Mesenchymal stem cell (in vitro differentiated cells and primary cell): ENCODE data around the gene ACVR1.

ENCODE experiments used
- DNase-seq: peaks from one replicate; pipeline ENCODE4 v3.0.0-alpha.2; 2013
- H2AFZ ChIP-seq: one replicate; pipeline ENCODE4 v1.6.1; 2013; ENCODE audit warnings: low read depth, mild to moderate bottlenecking, control low read depth, inconsistent platforms, low read length, moderate library complexity
- H2AK5ac ChIP-seq: 2 replicates; pipeline ENCODE4 v1.6.1; 2013; ENCODE audit warnings: low read length, moderate library complexity, mild to moderate bottlenecking, inconsistent platforms; ENCODE audit not compliant: severe bottlenecking
- H2BK120ac ChIP-seq: one replicate; pipeline ENCODE4 v1.6.1; 2013; ENCODE audit warnings: low read depth, mild to moderate bottlenecking, inconsistent platforms, low read length, moderate library complexity
- H2BK12ac ChIP-seq, 2 experiments: one replicate each; pipeline ENCODE4 v1.6.1; 2013; ENCODE audit warnings: inconsistent platforms in 2 of 2, low read length in 2 of 2, mild to moderate bottlenecking in 2 of 2, moderate library complexity in 2 of 2, control low read depth in 1 of 2
- H2BK15ac ChIP-seq: one replicate; pipeline ENCODE4 v1.6.1; 2013; ENCODE audit warnings: mild to moderate bottlenecking, low read depth, inconsistent platforms; ENCODE audit not compliant: poor library complexity, severe bottlenecking
- H2BK5ac ChIP-seq: 2 replicates; pipeline ENCODE4 v1.6.1; 2013; ENCODE audit warnings: low read depth, mild to moderate bottlenecking, low read length, control low read depth, inconsistent platforms; ENCODE audit not compliant: poor library complexity, severe bottlenecking
- H3K14ac ChIP-seq, 2 experiments: one replicate each; pipeline ENCODE4 v1.6.1; 2013; ENCODE audit warnings: inconsistent platforms in 2 of 2, low read length in 2 of 2, control low read depth in 1 of 2, mild to moderate bottlenecking in 1 of 2, moderate library complexity in 1 of 2
- H3K18ac ChIP-seq, 2 experiments: one replicate each; pipeline ENCODE4 v1.6.1; 2013; ENCODE audit warnings: inconsistent platforms in 2 of 2, low read length in 2 of 2, control low read depth in 1 of 2, low read depth in 1 of 2, mild to moderate bottlenecking in 1 of 2
- H3K23ac ChIP-seq, 2 experiments: one replicate each; pipeline ENCODE4 v1.6.1; 2013; ENCODE audit warnings: inconsistent platforms in 2 of 2, low read length in 2 of 2, mild to moderate bottlenecking in 2 of 2, moderate library complexity in 2 of 2, control low read depth in 1 of 2
- H3K27ac ChIP-seq: 2 replicates; pipeline ENCODE4 v1.5.1; 2013; ENCODE audit warnings: mild to moderate bottlenecking, moderate library complexity, low read length, control low read depth, inconsistent platforms; ENCODE audit not compliant: poor library complexity, severe bottlenecking
- H3K27me3 ChIP-seq, 2 experiments: 2 replicates each; pipeline versions ENCODE4 v1.6.1 to v1.7.0; 2013; ENCODE audit warnings: low read length in 2 of 2, mild to moderate bottlenecking in 2 of 2, moderate library complexity in 2 of 2, control low read depth in 1 of 2, inconsistent platforms in 1 of 2; ENCODE audit not compliant: control insufficient read depth in 1 of 2, insufficient read depth in 1 of 2
- H3K36me3 ChIP-seq, 2 experiments: 2 replicates each; pipeline versions ENCODE4 v1.6.1 to v1.7.0; 2013; ENCODE audit warnings: low read length in 2 of 2, control low read depth in 1 of 2, inconsistent platforms in 1 of 2, low read depth in 1 of 2, mild to moderate bottlenecking in 1 of 2; ENCODE audit not compliant: insufficient read depth in 2 of 2, control insufficient read depth in 1 of 2
- H3K4ac ChIP-seq, 2 experiments: one replicate each; pipeline ENCODE4 v1.6.1; 2013; ENCODE audit warnings: inconsistent platforms in 2 of 2, low read length in 2 of 2, mild to moderate bottlenecking in 2 of 2, moderate library complexity in 2 of 2, control low read depth in 1 of 2, low read depth in 1 of 2
- H3K4me1 ChIP-seq: 2 replicates; pipeline ENCODE4 v1.6.1; 2013; ENCODE audit warnings: low read depth, low read length, control low read depth; ENCODE audit not compliant: control insufficient read depth, insufficient read depth
- H3K4me2 ChIP-seq: 2 replicates; pipeline ENCODE4 v1.6.1; 2013; ENCODE audit warnings: low read length, mild to moderate bottlenecking, inconsistent platforms; ENCODE audit not compliant: poor library complexity, severe bottlenecking
- H3K4me3 ChIP-seq, 2 experiments: 2 replicates each; pipeline versions ENCODE4 v1.5.1 to v1.7.0; 2013; ENCODE audit warnings: low read length in 2 of 2, mild to moderate bottlenecking in 2 of 2, control low read depth in 1 of 2, low read depth in 1 of 2; ENCODE audit not compliant: insufficient read depth in 1 of 2
- H3K79me1 ChIP-seq: replicated peaks from 2 replicates; pipeline ENCODE4 v1.6.1; 2013; ENCODE audit warnings: mild to moderate bottlenecking, control low read depth, low read length, inconsistent platforms; ENCODE audit not compliant: poor library complexity, severe bottlenecking
- H3K9ac ChIP-seq: 2 replicates; pipeline ENCODE4 v1.7.0; 2013; ENCODE audit warnings: mild to moderate bottlenecking, low read length, moderate library complexity
- H3K9me3 ChIP-seq: 2 replicates; pipeline ENCODE4 v1.7.0; 2013; ENCODE audit warnings: mild to moderate bottlenecking, low read length; ENCODE audit not compliant: control insufficient read depth
- H4K8ac ChIP-seq: one replicate; pipeline ENCODE4 v1.6.1; 2013; ENCODE audit warnings: inconsistent platforms, mild to moderate bottlenecking, low read length, moderate library complexity
- H4K91ac ChIP-seq: one replicate; pipeline ENCODE4 v1.6.1; 2013; ENCODE audit warnings: mild to moderate bottlenecking, low read length, inconsistent platforms
- WGBS: methylation state at CpG from one replicate; pipeline ENCODE4 v1.1.7; 2013; ENCODE audit warnings: mixed read lengths; 5-methylcytosine and 5-hydroxymethylcytosine counted together

The ACVR1 gene

GRCh38 chr2:157809212-157809611, 66.9 kb downstream of the ACVR1 start:
- peaks cover 33% of the 10 kb centered on the region for H3K79me1 ChIP-seq
- peaks cover 0 to 43% of the 10 kb centered on the region in 2 experiments for H3K36me3 ChIP-seq
- H2BK120ac ChIP-seq = no peak overlapping the region
- H3K27ac ChIP-seq = no peak overlapping the region
- H3K4me3 ChIP-seq = no peak overlapping the region
- DNase-seq = peak; percentile 54
- H3K9ac ChIP-seq = peak overlapping the region; percentile 23
- no peak overlapping the region for H3K4me2 ChIP-seq
- no peak overlapping the region for H2AK5ac ChIP-seq
- H2BK5ac ChIP-seq = no peak overlapping the region
- no peak overlapping the region for H2BK15ac ChIP-seq
- H2BK12ac ChIP-seq = no peak overlapping the region
- H2AFZ ChIP-seq = no peak overlapping the region
- no peak overlapping the region for H3K23ac ChIP-seq
- H3K18ac ChIP-seq = no peak overlapping the region
- H3K4ac ChIP-seq = no peak overlapping the region
- H3K14ac ChIP-seq = no peak overlapping the region
- H3K9me3 ChIP-seq = no peaks in the 10 kb centered on the region
- no peaks in the 10 kb centered on the region for H3K27me3 ChIP-seq
- no peak overlapping the region for H4K8ac ChIP-seq
- no peak overlapping the region for H4K91ac ChIP-seq
- H3K4me1 ChIP-seq = peaks cover 3% of the 10 kb centered on the region
- WGBS = 54% methylated on average over 2 of the region's 4 CpGs

GRCh38 chr2:157808421-157808820, 67.7 kb downstream of the ACVR1 start:
- Histone ChIP-seq H2AK5ac (peak overlapping the region; percentile 58), H2BK12ac (no peak overlapping the region), H3K4me2 (no peak overlapping the region), H2BK5ac (no peak overlapping the region), H2BK120ac (no peak overlapping the region), H3K27ac (no peak overlapping the region), H3K79me1 (peaks cover 32% of the 10 kb centered on the region), H2BK15ac (no peak overlapping the region), H3K4me3 (no peak overlapping the region), H4K8ac (no peak overlapping the region), H3K14ac (no peak overlapping the region), H3K18ac (no peak overlapping the region), H3K9ac (no peak overlapping the region), H3K23ac (no peak overlapping the region), H3K4ac (no peak overlapping the region), H3K9me3 (no peaks in the 10 kb centered on the region), H4K91ac (no peak overlapping the region), H3K36me3 (peaks cover 0 to 37% of the 10 kb centered on the region in 2 experiments), H2AFZ (no peak overlapping the region), H3K27me3 (no peaks in the 10 kb centered on the region), H3K4me1 (peaks cover 3% of the 10 kb centered on the region)
- WGBS = 98% methylated on average over 3 of the region's 3 CpGs
- no peak for DNase-seq

DNA sequence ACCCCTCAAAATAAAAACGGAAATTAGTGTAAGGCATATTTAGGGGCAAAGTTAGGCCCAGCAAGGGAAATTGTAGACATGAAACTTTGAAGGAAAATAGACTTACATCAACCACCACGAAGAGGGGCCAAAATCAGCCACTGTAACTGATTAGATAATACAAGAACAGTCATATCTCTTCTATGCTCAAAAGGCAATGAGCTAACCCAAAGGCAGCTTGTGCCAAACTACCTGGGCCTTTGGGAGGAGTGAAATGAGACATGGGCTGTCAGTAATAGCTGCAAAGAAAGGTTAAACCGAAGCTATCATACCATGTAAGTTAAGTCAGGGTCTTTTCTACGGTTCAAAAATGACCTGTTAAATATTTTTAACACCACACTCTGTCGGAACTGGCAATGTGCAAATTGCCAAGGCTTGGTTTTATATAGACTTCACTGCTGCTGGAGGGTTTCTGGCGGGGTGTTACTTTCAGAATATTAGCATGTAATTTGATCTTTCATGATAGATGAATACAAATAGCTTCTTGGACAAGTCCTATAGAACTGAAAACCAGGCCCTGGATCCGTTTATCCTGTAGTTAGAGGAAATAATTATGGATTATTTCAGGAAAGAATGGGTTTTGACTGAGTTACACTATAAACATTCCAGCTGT, 69.6 kb downstream of the ACVR1 start:
- WGBS = 93% methylated on average over 5 of the region's 7 CpGs
- Histone ChIP-seq H4K91ac (no peak overlapping the region), H3K14ac (no peak overlapping the region), H2AK5ac (no peak overlapping the region), H2BK120ac (no peak overlapping the region), H3K9me3 (no peaks in the 10 kb centered on the region), H3K4me1 (peaks cover 3% of the 10 kb centered on the region), H3K18ac (no peak overlapping the region), H3K9ac (no peak overlapping the region), H3K23ac (no peak overlapping the region), H2AFZ (no peak overlapping the region), H3K4me2 (no peak overlapping the region), H3K79me1 (peaks cover 34% of the 10 kb centered on the region), H4K8ac (no peak overlapping the region), H3K4ac (no peak overlapping the region), H3K36me3 (peaks cover 0 to 30% of the 10 kb centered on the region in 2 experiments), H2BK12ac (no peak overlapping the region), H2BK5ac (no peak overlapping the region), H3K27me3 (no peaks in the 10 kb centered on the region), H3K27ac (no peak overlapping the region), H3K4me3 (no peak overlapping the region), H2BK15ac (no peak overlapping the region)
- DNase-seq = no peak

DNA sequence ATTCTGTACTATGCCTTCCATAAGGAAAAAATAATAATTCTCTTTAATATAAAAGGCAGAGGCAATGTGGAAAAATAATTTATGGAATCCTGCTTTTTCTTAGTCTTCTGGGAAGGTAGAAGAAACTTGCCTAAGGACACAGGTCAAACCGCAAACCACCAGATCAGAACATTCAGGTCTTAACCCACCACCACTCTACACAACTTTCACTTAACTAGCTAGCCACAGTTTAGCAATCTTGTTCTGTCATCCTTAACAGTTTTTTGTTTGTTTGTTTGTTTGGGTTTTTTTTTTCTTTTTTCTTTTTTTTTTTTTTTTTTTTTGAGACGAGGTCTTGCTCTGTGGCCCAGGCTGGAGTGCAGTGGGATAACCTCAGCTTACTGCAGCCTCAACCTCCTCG, 70.6 kb downstream of the ACVR1 start:
- WGBS = 100% methylated on average over 1 of the region's 3 CpGs
- DNase-seq = no peak

More for the DNA sequence above, 70.6 kb downstream of the ACVR1 start:
- Histone ChIP-seq H4K91ac (no peak overlapping the region), H2AFZ (no peak overlapping the region), H2AK5ac (no peak overlapping the region), H3K4me2 (no peak overlapping the region), H3K18ac (no peak overlapping the region), H3K27me3 (no peaks in the 10 kb centered on the region), H3K9me3 (no peaks in the 10 kb centered on the region), H4K8ac (no peak overlapping the region), H3K79me1 (peaks cover 31% of the 10 kb centered on the region), H3K14ac (no peak overlapping the region), H3K4ac (no peak overlapping the region), H3K27ac (no peak overlapping the region), H3K4me1 (peaks cover 3% of the 10 kb centered on the region), H2BK5ac (no peak overlapping the region), H3K36me3 (peaks cover 0 to 25% of the 10 kb centered on the region in 2 experiments), H2BK15ac (no peak overlapping the region), H2BK12ac (no peak overlapping the region), H3K4me3 (no peak overlapping the region), H3K9ac (no peak overlapping the region), H3K23ac (no peak overlapping the region), H2BK120ac (no peak overlapping the region)
